ENCODE results near the gene CADPS2.

CADPS2 gene

DNA sequence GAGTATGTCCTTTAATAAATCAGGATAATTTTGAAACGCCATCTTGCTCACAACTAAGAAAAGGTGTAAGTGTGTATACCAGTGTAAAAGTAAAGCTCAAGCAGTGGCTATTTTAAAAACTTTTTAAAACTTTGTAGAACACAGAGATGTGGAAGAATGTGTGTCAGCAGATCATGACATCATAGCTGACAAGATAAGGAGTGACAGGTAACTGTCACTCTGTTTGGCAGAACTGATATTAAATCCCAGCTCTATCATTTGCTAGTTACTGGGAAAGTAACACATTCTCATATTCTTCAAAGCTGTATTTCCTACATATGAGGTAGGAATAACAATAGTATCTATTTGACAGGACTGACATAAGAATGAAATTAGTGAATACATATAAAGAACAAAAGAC, 119.7 kb downstream of the CADPS2 start:
- DNase-seq, result no peak

DNA sequence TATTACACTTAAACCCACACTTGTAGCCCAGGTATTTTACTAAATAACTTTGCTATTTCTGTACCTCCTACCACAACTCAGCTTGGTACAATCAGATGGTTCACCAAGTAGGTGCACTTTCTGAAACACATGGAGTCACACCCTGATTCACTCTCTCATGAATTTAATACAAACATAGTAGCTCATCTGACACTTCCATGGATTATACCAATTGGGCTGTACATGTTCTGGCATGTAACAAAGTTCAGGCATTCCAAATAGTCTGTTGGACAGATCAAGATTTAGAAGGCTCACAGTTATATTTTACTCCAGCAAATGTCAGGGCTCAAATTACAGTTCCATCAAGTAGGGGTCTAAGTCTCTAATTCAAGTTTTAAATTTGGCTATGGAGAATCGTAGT, 121.4 kb downstream of the CADPS2 start:
- no peak for DNase-seq

DNA sequence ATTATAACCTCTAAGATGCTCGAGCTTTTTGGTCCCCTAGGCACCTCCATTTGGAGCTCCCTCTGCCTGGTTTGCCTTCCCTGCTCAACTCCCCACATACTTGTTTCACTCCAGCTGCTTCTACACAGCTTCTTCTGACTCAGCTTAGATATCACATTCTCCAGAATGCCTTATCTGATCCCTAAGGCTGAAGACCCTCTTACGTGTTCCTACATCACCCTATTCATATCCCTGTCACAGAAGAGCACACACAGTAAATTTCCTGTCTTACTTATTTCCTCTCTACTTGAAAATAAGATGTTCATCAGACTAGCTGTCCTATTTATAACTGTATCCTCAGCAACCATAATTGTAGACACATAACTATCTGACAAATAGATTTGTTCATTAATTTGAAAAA, 122.2 kb downstream of the CADPS2 start:
- DNase-seq, result no peak

DNA sequence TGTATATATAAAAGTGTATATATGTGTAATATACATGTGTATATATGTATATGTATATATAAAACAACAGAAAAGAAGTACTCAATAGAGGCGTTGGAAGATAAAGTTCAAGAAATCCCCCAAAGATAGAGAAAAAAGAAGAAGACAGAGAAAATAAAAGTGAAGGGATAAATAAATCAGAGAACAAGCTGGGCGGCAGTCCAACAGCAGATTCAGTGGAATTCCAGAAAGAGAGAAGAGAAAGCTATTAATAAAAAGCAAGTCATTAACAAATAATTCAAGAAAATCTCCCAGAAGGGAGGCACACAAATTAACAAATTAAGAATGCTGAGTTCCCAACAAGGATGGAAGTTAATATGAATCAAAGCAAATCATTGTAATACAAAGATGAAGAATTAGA, 124.2 kb downstream of the CADPS2 start:
- no peak for DNase-seq

DNA sequence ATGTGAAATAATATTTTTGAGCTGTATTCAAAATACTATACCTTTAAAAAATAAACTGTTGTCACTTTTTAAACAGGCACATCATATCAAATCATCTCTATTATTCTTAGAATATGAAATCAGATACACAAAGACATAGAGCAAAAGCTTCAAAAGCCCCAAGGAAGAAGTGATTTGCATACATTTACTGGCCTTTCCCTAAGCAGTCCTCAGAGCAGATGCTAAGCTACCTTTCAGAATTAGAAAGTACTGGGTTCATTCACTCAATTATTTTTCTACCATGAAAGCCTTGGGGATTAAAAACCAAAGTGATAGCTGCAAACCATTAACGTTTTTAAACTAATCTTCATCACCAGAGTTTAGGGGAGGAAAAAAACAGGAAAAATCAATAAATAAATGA, 127.8 kb downstream of the CADPS2 start:
- no peak for DNase-seq

DNA sequence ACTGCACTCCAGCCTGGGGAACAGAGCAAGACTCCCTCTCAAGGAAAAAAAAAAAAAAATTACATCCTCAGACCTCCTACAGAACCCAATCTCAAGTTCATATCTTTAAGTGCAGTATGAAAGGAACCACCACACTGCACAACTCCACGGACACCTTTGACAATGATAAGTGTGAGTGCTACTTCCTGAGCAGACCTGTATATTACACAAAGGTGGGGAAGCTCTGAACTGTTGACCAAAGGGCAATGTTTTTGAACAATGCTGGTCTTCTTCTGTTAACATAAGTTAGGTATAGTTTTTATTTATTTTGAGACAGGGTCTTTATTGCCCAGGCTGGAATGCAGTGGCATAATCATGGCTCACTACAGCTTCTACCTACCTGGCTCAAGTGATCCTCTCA, 129.4 kb downstream of the CADPS2 start:
- DNase-seq, result no peak

DNA sequence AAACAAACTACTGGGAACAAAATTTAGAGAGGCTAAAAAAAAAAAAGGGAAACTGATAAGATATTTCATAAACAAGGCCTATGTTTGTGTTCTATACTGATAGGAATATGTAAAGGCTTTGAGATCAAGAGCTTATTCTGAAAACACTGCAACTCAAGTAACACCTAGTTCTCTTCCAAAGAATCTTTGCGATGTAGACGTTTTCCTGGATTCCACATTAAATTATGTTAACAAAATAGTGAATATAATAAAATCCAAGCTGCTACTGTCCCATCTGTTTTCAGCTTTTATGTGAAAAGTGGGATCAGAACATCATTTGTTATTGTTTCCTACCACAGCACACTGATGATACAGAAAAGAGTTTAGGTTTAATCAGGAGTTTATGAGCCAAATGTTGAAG, 130.6 kb downstream of the CADPS2 start:
- DNase-seq, result no peak

DNA sequence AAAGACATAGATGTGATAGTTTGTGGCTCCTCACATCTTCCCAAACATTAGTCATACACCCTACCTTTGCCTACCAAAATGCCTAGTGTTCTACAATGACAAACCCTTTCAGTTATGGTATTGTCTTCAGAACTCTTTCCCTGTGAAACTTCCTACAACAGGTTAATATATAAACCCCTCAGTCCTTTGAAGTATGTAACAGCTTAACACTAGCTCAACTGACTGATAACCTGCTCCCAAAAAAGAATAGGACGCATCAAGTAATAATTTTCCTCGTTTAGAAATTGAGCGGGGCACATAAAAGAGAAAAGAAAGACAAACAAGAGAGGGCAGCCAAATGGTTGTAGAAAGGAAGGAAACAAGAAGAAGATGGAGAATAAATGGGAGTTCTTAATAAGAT, 133.7 kb downstream of the CADPS2 start:
- DNase-seq, result no peak

DNA sequence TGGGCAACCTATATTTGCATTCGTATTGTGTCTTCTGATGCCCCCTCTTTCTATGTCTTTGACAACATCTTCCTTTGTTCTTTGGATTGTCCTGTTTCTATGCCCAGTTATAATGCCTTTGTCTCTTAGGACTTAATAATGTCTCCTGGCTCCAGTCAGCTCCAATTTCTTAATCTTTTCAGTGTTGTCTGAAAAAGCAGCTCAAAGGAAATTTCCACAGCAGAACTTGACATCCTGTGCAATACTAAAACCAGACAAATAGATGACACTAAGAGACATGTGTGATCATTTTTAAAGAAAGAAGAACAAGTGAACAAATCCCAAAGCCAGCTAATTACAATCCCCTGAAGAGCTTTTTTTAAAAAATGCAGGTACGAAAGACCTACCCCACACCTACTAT, 135.9 kb downstream of the CADPS2 start:
- no peak for DNase-seq

DNA sequence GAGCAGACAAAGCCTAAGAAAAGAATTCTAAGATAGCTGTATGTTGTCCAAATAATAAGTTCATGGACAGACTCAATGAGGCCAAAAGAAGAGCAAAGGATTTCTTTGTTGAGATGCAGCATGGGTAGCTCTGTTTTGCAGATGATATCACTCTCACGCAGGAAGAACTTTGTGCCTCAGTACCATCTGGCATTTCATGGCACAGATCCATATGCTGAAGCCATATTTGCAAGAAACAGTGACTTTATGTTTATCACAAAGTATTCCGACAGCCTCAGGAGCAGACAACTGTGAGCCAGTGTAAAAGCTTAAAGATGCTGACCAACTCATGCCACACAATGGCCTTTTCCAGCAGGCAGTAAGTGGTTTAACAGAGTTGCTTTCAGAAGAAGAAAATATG, 138.1 kb downstream of the CADPS2 start:
- no peak for DNase-seq

DNA sequence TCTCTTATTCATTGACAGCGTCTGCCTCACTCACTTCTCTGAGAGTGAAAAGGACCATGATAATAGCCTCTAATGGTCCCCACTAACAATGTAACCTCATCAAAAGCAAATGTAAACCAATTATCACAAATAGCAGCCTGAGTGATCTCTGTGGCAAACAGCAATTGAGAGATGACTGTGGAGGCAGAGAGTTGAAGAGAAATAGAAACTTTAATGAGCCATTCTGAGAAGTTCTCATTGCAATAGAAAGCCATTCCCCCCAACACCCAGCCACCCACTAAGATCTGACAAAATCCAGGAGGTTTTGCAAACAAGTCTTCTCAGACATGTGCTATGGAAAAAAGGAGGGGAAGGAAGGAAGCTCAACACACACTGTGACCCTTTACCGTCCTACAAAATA, 139.3 kb downstream of the CADPS2 start:
- DNase-seq, result no peak

DNA sequence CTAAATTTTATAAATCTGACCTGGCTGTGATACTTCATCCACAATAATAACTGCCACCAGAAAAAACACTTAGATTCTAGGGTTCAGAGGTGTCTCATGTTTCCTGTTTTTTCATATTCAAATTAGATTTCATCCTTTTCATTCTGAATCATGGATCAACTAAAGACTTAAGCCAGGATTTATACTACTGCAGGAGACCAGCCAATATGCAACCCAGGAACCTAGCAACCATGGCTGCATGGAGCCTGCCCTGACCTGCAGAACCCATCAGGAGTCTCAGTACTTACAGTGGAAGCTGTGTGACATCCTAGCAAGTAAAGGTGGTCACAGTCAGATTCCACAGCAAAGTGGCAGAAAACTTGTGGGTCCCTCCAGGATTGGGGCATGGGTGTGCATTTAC, 143.0 kb downstream of the CADPS2 start:
- DNase-seq, result no peak

DNA sequence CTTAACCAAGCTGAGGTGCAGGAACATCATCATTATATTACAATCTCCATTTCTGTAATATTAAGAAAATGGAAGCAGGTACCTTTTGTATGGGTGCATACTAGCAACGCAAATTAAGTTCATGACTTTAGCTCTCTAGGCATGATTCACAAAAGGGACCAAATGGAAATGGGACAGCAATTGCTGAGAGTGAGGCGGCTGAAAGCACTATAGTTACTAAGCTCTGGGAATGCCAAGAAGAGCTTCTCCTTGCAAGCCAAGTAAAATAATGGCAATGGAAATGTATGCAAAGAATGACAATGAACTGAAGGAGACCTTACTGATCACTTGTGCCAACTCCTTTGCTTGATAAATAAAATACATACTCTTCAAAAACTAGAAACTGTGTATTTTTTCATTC, 147.3 kb downstream of the CADPS2 start:
- DNase-seq, result no peak

DNA sequence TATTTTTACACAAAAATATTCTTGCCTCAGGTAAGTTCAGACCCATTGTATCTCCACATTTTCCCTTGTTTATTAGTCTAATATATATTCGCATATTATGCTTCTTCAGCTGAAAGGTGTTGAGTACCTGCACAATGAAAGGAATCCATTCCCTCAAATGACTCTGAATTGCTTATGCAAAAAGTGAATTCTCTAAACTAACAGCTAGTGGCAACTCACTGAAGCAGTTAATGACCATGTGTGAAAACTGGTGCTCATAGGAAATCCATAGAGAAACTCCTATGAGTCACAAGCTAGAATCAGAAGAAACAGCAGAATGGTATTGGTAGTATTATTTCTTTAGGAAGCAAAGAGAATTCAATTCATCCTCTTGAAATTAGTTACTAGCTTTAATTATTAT, 150.1 kb downstream of the CADPS2 start:
- DNase-seq, result no peak

DNA sequence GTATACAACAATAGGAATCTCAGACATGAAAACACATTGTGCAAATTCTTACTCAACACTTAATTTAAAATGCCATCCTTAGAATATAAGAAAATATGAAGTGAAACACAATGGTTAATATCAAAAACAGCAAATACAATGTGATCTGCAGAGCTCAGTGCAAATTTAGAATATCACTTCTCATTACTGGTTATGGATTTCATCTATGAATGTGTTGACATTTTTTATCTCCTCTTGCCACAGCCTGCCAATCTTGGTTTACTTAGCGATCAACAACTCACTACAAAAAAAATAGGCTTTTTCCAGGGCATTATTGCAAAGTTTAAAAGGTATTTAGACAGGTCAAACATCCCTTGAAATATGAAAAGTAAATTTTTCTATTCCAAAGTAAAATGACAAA, 158.5 kb downstream of the CADPS2 start:
- DNase-seq, result no peak

DNA sequence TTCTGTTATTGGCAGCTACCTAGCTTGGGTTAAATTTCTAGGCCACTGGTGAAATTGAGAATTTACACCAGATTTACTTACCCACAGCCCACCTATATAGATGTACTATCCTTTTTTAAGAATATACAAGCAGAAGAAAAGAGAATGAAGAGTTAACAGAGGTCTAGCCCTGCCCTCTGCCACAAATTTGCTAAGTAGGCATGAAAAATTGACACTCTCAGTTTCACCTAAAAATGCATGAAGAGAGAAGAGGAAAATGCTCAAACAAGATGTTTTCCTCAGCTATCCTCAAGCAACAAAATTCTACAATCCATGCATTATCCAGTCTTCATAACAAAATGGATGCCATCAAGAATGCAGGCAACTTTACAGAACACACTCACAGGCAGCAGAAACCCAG, 158.9 kb downstream of the CADPS2 start:
- no peak for DNase-seq

DNA sequence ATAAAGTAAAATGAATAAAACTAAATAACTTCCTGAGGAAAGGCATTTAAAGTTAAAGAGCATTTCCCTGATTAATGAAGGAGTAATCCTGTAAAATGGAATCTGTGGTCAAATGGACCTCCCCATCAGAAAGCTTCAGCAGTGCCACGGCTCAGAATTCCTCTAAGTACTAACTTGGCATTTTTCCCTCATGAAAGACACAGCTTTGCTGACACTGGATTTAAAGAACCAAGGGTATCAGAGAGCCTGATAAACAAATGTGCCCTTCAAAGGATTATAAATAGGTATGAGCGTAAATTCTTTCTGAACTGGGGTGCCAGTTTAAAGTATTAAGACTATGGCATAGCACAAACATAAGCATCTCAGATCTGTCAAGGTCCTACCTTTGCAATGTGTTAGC, 159.4 kb downstream of the CADPS2 start:
- no peak for DNase-seq

DNA sequence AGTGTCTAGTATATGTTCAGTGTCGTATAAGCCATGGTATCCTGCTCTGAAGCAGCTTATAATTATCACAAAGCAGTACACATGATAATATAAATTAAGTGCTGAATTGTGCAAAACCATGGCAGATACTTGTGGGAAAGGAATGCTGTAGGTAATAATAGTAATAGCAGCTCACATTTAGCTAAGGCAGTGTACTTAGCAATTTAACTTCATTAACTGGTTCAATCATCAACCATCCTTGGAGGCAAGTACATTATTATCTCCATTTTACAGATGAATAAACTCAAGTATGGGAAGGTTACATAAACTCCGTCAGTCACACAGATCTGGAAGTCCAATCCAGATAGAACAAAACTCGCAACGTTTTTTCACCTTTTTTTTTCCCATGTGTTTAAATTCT, 161.9 kb downstream of the CADPS2 start:
- no peak for DNase-seq

DNA sequence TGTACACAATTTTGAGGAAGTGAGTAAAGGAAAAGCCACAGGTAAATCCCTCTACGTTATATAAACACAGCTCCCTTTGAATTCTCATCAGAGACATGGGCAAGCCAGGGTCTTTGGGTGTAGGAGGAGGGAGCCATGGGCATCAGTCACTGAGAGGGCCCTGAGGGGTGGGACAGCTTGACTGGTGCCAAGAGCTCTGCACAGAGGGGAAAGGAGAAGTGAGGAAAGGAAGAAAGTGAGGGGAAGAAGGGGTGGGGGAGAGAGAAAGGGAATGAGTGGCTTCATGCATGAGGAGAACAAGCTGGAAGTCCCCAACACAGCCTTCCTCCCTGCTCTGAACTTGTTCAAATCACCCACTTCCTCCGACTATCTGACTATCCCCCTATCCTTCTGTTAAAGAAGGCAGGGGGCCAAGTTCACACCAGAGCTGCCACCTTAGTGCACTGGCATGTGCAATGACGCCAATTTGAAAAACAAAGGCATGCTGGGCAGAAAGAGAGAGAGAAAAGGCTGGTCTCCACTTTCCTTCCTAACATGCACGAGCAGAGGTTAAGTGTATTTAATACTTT, 167.2 kb downstream of the CADPS2 start:
- DNase-seq, result no peak

DNA sequence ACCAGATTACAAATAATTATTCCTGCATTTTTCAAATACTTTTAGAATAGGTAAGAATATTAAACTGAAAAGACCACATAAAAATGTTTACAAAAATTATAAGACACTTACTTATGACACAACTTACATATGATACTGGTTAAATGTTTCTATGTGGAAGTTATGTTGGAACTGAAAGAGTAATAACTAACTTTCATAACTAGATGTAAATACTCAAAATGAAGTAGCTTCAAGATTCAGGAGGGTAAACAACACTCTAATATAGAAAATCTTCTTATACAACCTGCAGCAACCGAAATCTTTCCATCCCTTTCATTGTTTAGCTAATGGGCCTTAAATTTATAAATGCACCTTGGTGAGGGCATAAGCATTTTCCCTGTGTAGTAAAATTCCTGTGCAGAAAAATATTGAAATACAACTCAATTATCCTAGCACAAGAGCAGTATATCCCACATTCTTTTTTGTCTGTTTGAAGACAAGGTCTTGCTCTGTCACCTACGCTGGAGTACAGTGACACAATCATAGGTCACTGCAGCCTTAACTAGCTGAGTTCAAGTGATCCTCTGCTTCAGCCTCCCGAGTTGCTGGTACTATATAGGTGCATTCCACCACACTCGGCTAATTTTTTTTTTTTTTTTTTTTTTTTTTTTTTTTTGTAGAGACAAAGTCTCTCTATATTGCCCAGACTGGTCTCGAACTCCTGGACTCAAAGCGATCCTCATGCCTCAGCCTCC, 168.7 kb downstream of the CADPS2 start:
- no peak for DNase-seq

DNA sequence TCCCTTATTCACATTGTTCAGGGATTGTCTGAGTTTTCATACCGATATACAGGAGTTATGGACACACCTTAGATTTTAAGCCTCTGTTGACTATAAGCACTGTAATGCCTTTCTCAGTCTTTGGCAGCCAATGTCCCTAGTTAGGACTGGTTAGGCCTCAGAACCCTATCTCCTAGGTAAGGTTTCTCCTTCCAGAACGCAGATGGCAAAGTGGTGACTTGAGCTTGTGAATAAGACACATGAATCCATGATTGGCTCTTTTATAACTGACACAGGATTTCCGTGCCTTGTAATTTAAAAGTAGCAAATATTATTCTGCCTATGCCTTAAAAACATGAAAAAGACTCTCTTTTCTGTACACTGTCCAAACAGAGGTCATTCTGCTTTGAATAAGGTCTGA, 171.1 kb downstream of the CADPS2 start:
- DNase-seq, result no peak

DNA sequence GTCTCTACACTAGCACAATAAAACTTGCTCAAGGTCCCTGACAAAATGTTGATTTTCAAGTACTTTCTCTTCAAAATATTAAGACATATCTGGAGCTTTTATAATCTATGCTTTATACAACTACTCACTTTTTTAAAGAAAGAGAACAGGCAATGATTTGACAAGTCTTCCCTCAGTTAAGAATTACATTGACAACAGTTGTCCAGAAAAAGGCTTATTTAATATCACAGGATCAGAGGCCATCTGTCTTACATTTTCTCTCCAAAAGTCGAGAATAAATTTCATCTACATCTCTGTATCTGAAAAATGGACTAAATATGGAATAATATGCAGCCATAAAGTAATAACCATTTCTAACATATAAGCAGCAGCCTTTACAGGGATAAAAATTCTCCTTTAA, 175.3 kb downstream of the CADPS2 start:
- DNase-seq, result no peak

DNA sequence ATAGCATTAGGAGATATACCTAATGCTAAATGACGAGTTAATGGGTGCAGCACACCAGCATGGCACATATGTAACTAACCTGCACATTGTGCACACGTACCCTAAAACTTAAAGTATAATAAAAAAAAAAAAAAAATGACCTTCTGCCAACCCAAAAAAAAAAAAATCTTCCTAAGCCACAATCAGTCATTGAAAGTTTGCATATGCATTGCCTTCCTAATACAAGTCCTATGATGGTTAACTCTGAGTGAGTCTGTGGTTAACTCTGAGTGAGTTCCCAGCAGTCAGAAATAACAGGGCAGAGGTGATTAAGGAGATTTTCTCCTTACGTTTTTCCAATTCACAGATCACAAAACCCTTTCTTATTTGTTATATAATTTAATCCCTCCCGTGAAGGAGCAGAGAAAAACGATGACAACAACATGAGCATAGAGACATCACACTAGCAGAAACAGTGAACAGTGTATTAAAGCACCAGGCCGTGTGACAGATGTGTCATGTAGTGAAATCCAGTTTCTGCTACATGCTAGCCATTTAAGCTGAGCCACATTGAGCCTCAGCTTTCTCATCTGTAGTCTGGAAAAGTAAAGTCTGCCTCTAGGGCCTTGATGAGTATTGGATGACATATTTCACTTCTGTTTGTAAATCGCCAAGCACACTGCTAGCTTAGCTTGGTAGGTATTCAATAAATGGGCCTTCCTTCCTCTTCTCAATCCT, 176.2 kb downstream of the CADPS2 start:
- DNase-seq, result no peak

DNA sequence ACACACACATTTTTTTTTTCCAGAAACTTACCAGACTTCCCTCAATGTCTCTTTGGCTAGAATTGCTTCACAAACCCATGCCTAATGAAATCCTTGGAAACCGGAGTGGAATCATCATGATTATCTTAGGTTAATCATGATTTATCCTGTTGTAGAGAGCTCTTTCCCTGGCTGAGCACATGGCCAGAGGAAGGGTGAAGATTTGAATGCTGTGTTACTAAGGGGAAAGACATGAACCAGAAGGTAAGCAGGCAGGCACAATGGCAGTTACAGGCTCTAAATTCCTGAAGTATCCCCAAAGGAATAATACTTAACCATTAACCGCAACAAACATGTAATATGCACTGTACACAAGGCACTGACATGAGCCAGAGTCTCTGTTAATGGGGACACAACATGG, 179.4 kb downstream of the CADPS2 start:
- no peak for DNase-seq
